Stimulated activated CD4-positive, alpha-beta T cell treated with anti-CD3 and anti-CD28 coated beads, Interleukin-15, amount 100 ng/mL, for 24 hours (primary cell): ENCODE results near the gene SMYD4.
"Not testable (repeated sequence)": the region's sequence is repeated elsewhere in the genome, so short reads cannot be mapped to it uniquely, and the experiment has no call there.

Source experiments
- DNase-seq: peaks from one replicate; pipeline ENCODE4 v3.0.0-alpha.2; 2020

The SMYD4 gene

GRCh38 chr17:1829216-1829591, 498 bp downstream of the SMYD4 start:
- DNase-seq = no peak

GRCh38 chr17:1820528-1821252, 9.0 kb downstream of the SMYD4 start:
- no peak for DNase-seq

GRCh38 chr17:1813088-1813487, 16.6 kb downstream of the SMYD4 start:
- DNase-seq = no peak

- no peak for DNase-seq
Measured at GRCh38 chr17:1810450-1811103, 19.1 kb downstream of the SMYD4 start.

GRCh38 chr17:1809815-1810214, 19.9 kb downstream of the SMYD4 start:
- DNase-seq = not testable (repeated sequence)

- no peak for DNase-seq
Measured at GRCh38 chr17:1808644-1809043, 21.1 kb downstream of the SMYD4 start.

- DNase-seq = no peak
Measured at GRCh38 chr17:1807890-1808289, 21.8 kb downstream of the SMYD4 start.

- DNase-seq = no peak
Measured at GRCh38 chr17:1803280-1803679, 26.4 kb downstream of the SMYD4 start.

GRCh38 chr17:1802429-1802828, 27.3 kb downstream of the SMYD4 start:
- DNase-seq = no peak

GRCh38 chr17:1800712-1801111, 29.0 kb downstream of the SMYD4 start:
- no peak for DNase-seq

- no peak for DNase-seq
Measured at GRCh38 chr17:1800240-1800639, 29.5 kb downstream of the SMYD4 start.

GRCh38 chr17:1797846-1798245, 31.9 kb downstream of the SMYD4 start:
- DNase-seq = not testable (repeated sequence)

GRCh38 chr17:1797323-1797722, 32.4 kb downstream of the SMYD4 start:
- no peak for DNase-seq

- no peak for DNase-seq
Measured at GRCh38 chr17:1796800-1797199, 32.9 kb downstream of the SMYD4 start.

GRCh38 chr17:1793447-1793806, 36.3 kb downstream of the SMYD4 start:
- DNase-seq = no peak

GRCh38 chr17:1792495-1793446, 36.9 kb downstream of the SMYD4 start:
- no peak for DNase-seq

GRCh38 chr17:1789936-1790335, 39.8 kb downstream of the SMYD4 start:
- no peak for DNase-seq

- DNase-seq = no peak
Measured at GRCh38 chr17:1787301-1787902, 42.3 kb downstream of the SMYD4 start.

- DNase-seq = no peak
Measured at GRCh38 chr17:1786708-1787107, 43.0 kb downstream of the SMYD4 start.

GRCh38 chr17:1785930-1786329, 43.8 kb downstream of the SMYD4 start:
- DNase-seq = no peak

GRCh38 chr17:1783834-1784611, 45.7 kb downstream of the SMYD4 start:
- no peak for DNase-seq

GRCh38 chr17:1783271-1783670, 46.4 kb downstream of the SMYD4 start:
- no peak for DNase-seq
